Choroid plexus epithelial cell (primary cell): ENCODE data around the gene STK38.
A peak's percentile ranks its signal among the peaks of the same experiment; 100 is the strongest.

Source experiments
- DNase-seq: peaks from one replicate; pipeline ENCODE4 v3.0.0-alpha.2; 2010; ENCODE audit warnings: low read depth
- H3K4me3 ChIP-seq: 2 replicates; pipeline ENCODE4 v1.5.1; 2011; ENCODE audit warnings: low read depth, mild to moderate bottlenecking, control low read depth, low read length, moderate library complexity
- CTCF ChIP-seq: conservative IDR thresholded peaks from 2 replicates; pipeline ENCODE4 v1.5.1; 2011; ENCODE audit warnings: low read depth, mild to moderate bottlenecking, control low read depth, inconsistent platforms, low read length, moderate library complexity

STK38 gene

GRCh38 chr6:36563237-36563927, 16.1 kb upstream of the STK38 start:
- no peak for TF ChIP-seq CTCF
- peak; percentile 51 for DNase-seq
- H3K4me3 ChIP-seq = no peak overlapping the region

- no peak for TF ChIP-seq CTCF
- no peak for DNase-seq
- no peak overlapping the region for H3K4me3 ChIP-seq
Measured at GRCh38 chr6:36560822-36561221, 13.5 kb upstream of the STK38 start.

- no peak for TF ChIP-seq CTCF
- no peak for DNase-seq
- H3K4me3 ChIP-seq = no peak overlapping the region
Measured at GRCh38 chr6:36559011-36559793, 11.9 kb upstream of the STK38 start.

- DNase-seq = no peak
- no peak overlapping the region for H3K4me3 ChIP-seq
- no peak for TF ChIP-seq CTCF
Measured at GRCh38 chr6:36556281-36556680, 9.0 kb upstream of the STK38 start.

GRCh38 chr6:36555750-36556252, 8.5 kb upstream of the STK38 start:
- TF ChIP-seq CTCF = no peak
- DNase-seq = no peak
- no peak overlapping the region for H3K4me3 ChIP-seq

GRCh38 chr6:36550473-36551000, 3.3 kb upstream of the STK38 start:
- no peak overlapping the region for H3K4me3 ChIP-seq
- DNase-seq = no peak

More at GRCh38 chr6:36550473-36551000, 3.3 kb upstream of the STK38 start:
- no peak for TF ChIP-seq CTCF
